NCI-H128 (cell line): ENCODE data around the gene SEMG1.

Source experiments
- DNase-seq: peaks from one replicate; lab custom pipeline; 2025; ENCODE audit not compliant: unreplicated experiment; lab: John Stamatoyannopoulos, UW

Gene SEMG1

GRCh38 chr20:45221076-45221475 is 14.2 kb downstream of the SEMG1 start, which contains the start of gene SEMG2:
TSS of gene SEMG2 (plus strand) at chr20:45221373. CDS start at chr20:45221390, 17 bp downstream.
- DNase-seq: no peak

DNA sequence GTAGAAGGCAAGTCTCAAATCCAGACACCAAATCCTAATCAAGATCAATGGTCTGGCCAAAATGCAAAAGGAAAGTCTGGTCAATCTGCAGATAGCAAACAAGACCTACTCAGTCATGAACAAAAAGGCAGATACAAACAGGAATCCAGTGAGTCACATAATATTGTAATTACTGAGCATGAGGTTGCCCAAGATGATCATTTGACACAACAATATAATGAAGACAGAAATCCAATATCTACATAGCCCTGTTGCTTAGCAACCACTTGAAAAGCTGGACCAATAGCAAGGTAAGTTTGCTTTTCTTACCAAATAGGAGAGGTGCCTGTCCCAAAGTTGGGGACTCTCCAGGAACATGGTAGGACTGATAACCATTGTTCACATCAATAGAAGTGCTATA is 16.3 kb downstream of the SEMG1 start:
- DNase-seq: no peak

- no peak for DNase-seq
These were observed 19.5 kb downstream of the SEMG1 start for GRCh38 chr20:45226287-45226686.

DNA sequence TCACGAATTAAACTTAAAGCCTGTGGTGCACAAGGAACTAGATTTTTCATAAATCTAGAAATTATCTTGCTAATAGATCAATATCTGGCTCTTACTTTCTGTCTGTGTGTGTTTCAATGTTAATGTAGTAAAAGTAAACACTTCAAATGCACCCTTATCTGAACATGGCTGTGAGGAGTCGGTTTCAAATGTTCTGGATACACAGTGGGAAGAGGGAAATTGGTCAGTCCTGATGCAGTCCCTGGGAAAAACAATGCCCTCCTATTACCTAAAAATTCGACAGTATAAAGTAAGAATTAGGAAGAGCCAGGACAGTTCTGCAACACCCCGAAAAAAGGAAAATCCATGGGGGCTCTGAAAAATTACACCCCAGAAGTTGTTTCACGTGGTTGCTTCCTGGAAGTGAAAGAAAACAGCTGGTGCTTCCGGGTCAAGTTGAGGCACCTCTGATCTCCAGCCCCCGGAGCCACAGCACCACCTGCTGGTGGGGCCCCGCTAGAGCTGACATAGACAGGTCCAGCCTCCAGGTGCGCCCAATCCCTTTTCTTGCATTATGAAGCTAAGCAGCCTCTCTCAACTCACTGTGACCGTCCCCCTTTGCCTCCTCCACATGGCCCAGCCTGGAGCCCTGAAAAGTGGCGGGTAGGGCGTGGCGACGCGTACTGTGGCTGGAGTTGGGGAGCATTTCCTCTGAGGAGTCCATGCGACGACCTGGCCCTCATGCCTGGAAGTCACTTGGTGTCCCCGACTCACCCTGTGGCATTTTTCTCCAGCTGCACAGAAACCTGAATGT is 22.6 kb downstream of the SEMG1 start:
- no peak for DNase-seq

- DNase-seq: no peak
These were observed 23.8 kb downstream of the SEMG1 start for GRCh38 chr20:45230631-45231030.

- DNase-seq: no peak
These were observed 29.2 kb downstream of the SEMG1 start for GRCh38 chr20:45235995-45236394.

DNA sequence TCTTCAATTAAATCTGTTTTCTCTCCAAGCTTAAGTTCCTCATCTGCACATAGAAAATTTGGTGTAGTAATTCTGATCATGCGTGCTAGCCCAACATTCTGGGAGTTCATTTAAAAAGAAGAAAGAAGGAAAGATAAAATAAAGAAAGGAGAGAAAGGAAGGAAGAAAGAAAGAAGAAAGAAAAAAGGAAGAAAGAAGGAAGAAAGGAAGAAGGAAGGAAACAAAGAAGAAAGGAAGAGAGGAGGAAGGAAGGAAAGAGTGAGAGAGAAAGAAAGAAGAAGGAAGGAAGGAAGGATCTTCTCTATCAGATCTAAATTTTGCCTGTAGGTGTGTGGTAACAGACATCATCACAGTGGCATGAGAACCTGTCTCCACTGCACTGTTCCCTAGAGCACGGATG is 31.3 kb downstream of the SEMG1 start:
- no peak for DNase-seq

GRCh38 chr20:45246109-45246508 is 39.3 kb downstream of the SEMG1 start:
- DNase-seq: no peak

DNA sequence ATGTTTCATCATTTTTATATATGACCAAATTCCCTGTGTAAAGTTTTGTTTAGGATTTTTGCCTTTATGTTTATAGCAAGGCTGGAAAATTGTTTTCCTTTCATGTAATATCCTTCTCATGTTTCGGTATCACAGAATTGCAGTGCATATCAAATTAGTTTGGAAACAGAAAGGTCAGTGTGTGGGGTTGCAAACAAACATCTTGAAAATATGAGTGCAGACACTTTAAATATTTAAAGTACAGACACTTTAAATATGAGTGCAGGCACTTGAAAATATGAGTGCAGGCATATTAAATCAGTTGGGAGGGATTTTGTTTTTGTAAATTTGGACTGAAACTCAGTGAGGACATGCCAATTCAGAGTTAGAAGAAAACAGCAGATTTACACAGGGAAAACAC is 41.0 kb downstream of the SEMG1 start:
- DNase-seq: no peak

DNA sequence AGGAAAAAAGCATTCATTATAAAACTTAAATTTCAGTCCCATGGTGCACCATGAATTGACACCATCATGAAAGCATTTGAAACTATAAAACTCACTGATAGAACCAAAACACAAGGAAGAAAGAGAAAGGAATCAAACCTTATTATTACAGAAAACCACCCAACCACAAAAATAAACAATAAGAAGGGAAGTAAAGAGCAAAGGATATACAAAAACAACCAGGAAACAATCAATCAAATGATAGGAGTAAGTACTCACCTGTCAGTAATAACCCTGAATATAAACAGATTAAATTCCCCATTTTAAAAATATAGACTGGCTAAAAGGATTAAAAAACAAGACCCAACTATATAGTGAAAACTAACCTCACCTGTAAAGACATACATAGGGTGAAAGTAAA is 41.8 kb downstream of the SEMG1 start:
- DNase-seq: no peak

DNA sequence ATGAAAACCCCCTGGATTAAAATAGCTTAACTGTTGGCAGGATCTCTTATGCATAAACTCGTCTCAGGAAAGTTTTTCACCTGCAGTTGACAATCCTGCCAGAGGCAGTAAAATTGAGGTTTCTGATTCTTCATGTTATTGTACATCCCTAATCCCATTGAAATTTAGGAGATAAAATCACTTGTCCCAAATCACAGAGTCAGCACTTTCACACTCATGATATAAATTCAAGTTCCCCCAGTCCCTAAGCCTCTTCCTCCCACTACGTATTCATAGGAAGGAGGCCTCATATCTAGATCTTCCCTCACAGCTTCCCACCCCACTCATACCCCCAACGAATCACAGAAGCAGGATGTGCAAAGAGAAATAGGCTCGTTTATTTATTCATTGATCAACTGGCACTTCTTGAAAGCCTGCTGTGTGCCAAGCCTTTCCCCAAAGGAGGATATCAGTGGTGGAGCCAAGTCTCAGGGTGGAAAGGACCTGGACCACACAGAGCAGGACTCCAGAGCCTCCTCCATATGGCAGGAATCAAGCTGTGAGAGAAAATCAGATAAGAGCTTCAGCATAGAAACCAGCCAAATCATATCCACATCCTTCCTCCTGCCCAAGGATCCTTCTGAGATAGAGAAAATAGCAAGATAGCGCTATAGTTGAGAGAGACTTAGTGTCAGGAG is 45.2 kb downstream of the SEMG1 start:
- DNase-seq: no peak

DNA sequence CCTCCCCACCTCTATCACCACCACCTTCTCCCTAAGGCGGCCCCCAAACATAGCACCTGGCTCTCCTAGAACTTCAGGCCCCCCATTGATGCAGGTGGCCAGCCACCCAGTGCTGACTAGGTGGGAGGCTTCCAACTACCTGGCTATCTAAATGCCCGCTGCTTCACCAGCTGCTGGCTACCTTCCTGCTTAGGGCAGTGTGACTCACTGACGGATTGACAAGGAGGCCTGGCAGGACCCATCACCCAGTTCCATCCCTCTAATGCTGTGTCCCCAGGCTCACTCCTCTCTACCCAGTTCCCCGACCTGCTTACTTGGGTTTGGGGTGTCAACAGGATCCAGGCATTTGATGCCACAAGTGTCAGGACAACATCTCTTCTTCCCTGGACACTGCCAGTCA is 46.4 kb downstream of the SEMG1 start:
- DNase-seq: no peak

DNA sequence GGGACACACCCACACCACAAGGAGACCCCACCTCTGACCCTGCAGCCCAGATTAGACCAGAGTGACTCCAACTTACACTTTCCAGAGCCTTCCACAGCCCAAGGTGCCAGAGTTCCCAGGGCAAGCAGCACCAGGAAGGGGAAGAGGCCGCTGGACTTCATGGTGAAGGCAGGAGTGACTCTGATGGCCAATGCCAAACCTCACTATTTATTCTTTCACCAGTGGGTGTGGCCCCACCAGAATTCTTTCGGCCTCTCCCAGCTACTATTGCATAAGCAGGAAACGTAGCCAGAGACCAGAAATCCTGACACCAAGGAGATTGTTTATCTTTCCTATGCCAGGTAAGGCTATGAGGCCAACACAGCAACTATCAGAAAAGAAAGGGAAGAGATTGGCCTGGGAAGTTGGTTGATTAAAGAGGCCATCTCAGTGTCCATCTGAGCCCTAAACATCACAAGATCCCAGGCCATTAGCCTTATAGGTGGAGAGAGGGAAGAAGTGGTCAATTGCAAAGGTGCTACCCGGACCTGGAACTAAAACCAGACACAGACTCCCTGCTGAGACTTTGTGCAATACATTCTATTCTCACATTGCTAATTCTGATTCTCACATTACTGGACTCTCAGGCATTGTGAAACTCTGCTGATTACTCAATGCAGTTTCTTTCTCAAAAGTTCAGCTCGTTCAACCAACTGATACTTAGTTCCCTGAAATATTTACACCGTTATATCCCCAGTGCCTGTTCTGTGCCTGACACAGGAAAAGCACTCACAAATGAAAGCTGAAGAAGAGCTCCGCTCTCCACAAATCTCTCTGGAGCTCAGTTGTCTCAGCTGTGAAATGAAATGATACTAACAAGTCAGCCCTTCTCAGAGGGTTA is 47.8 kb downstream of the SEMG1 start, which contains the start of gene SLPI:
Gene SLPI, minus strand, starts transcription at position 182 of the 880 bp plus-strand sequence. Its CDS starts 21 bp downstream, at position 161.
- DNase-seq: no peak

- DNase-seq: no peak
These were observed 50.3 kb downstream of the SEMG1 start for GRCh38 chr20:45257161-45257560.

- DNase-seq: no peak
These were observed 50.9 kb downstream of the SEMG1 start for GRCh38 chr20:45257711-45258110.

- DNase-seq: no peak
These were observed 51.4 kb downstream of the SEMG1 start for GRCh38 chr20:45258259-45258658.

DNA sequence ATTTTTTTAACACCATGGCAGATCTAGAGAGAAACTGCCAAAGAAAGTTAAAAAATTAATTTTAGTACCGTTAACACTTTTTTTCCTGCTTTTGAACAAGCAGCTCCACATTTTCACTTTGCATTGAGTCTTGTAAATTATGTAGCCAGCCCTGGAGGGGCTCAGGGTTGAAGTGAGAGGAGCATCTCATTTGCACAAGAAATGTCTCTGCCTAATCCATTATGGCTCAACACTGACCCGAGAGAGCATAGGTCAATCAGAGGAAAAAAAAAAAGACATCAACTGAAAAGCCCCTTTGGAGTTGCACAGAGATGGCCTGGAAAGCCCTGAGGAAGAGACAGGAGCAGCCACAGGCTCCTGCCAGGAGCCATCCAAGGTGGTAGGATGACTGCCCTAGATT is 51.8 kb downstream of the SEMG1 start:
- no peak for DNase-seq
